GM12878 (cell line): ENCODE data around the gene APOBEC3H. TPM values are rescaled to one million over a fixed set of nuclear protein-coding genes. Genes with fewer than 3 reads are reported as not detected.

ENCODE experiments used
- BACH1 ChIP-seq: fragments of 450-650 bp; IDR thresholded peaks from 2 replicates; pipeline ENCODE4 v1.6.1; 2017; ENCODE audit warnings: mild to moderate bottlenecking, borderline replicate concordance
- CEBPB ChIP-seq, 2 experiments: fragments of 150-350 bp in 1 of 2; IDR thresholded peaks; 2 replicates each; pipeline ENCODE4 v1.6.1; 2012 to 2014; ENCODE audit warnings: low read depth in 2 of 2, low read length in 2 of 2, borderline replicate concordance in 1 of 2, inconsistent platforms in 1 of 2
- FOS ChIP-seq: IDR thresholded peaks from 3 replicates; pipeline ENCODE4 v1.6.1; 2011; ENCODE audit warnings: borderline replicate concordance; ENCODE audit not compliant: insufficient read length; ENCODE audit errors: extremely low read depth
- IKZF2 ChIP-seq, 2 experiments: fragments of 450-650 bp; IDR thresholded peaks; 2 replicates each; pipeline ENCODE4 v1.6.1; 2017; ENCODE audit warnings: mild to moderate bottlenecking in 2 of 2, moderate library complexity in 2 of 2
- NR2C2 ChIP-seq: IDR thresholded peaks from 2 replicates; pipeline ENCODE4 v1.6.1; 2011; ENCODE audit warnings: borderline replicate concordance, low read depth; ENCODE audit not compliant: control insufficient read depth, insufficient read length
- SMAD1 ChIP-seq: fragments of 450-650 bp; IDR thresholded peaks from 2 replicates; pipeline ENCODE4 v1.6.1; 2018; ENCODE audit warnings: mild to moderate bottlenecking, low read depth; ENCODE audit not compliant: partially characterized antibody
- SREBF2 ChIP-seq: IDR thresholded peaks from 2 replicates; pipeline ENCODE4 v1.6.1; 2012; ENCODE audit warnings: mild to moderate bottlenecking, low read length
- STAT3 ChIP-seq: IDR thresholded peaks from 2 replicates; pipeline ENCODE4 v1.6.1; 2011; ENCODE audit warnings: low read depth, low read length, improper control_type of control experiment
- SUZ12 ChIP-seq: fragments of 200-600 bp; sonication (generic); IDR thresholded peaks from one replicate; pipeline ENCODE4 v1.6.1; 2018; ENCODE audit warnings: antibody characterized with exemption, mild to moderate bottlenecking; ENCODE audit not compliant: unreplicated experiment
- TBL1XR1 ChIP-seq: IDR thresholded peaks from 2 replicates; pipeline ENCODE4 v1.6.1; 2012; ENCODE audit warnings: low read depth, low read length, improper control_type of control experiment
- polyA plus RNA-seq, 11 experiments: library from polyadenylated mRNA; depleted of rRNA in 4 of 11; unstranded in 6 of 11; stranded (reverse) in 5 of 11; fragments of >200 nt; fragmentation: Nextera tagmentation in 4 of 11; fragmentation: Illumina TruSeq in 1 of 11; extraction: Ambion mirVana in 4 of 11; extraction: Trizol in 1 of 11; gene quantifications; 1 replicate in 1 of 11; 2 replicates in 10 of 11; pipeline versions ENCODE4 v1.2.1 to v1.2.3, GENCODE V29; 2011 to 2016; ENCODE audit warnings: inconsistent platforms in 2 of 11, missing spikeins in 2 of 11, low read depth in 1 of 11
- total RNA-seq, 4 experiments: library from RNA; depleted of rRNA in 3 of 4; stranded (reverse); fragments of >200 nt in 3 of 4; fragmentation: Illumina TruSeq in 1 of 4; extraction: Trizol in 1 of 4; gene quantifications; 2 replicates each; pipeline versions ENCODE4 v1.2.1 to v1.2.3, GENCODE V29; 2013 to 2021
- TF ChIP-seq, protein P1 (sequence below): fragments of 450-650 bp; IDR thresholded peaks from 2 replicates; pipeline ENCODE4 v1.6.1; 2017; ENCODE audit warnings: borderline replicate concordance
- TF ChIP-seq, protein P2 (sequence below): fragments of 450-650 bp; IDR thresholded peaks from 2 replicates; pipeline ENCODE4 v1.6.1; 2016; ENCODE audit warnings: mild to moderate bottlenecking, moderate library complexity, borderline replicate concordance
- TF ChIP-seq, protein P3 (sequence below): fragments of 450-650 bp; conservative IDR thresholded peaks from 2 replicates; pipeline ENCODE4 v1.6.1; 2017; ENCODE audit warnings: mild to moderate bottlenecking, moderate library complexity
- TF ChIP-seq, protein P4 (sequence below): IDR thresholded peaks from 2 replicates; pipeline ENCODE4 v1.6.1; 2011; ENCODE audit warnings: borderline replicate concordance, low read depth, mild to moderate bottlenecking, moderate library complexity, mixed read lengths, low read length; ENCODE audit not compliant: insufficient read depth; ENCODE audit errors: extremely low read length
- TF ChIP-seq, protein P5 (sequence below): IDR thresholded peaks from 2 replicates; pipeline ENCODE4 v1.6.1; 2012; ENCODE audit warnings: improper control_type of control experiment, low read depth, low read length; ENCODE audit not compliant: insufficient replicate concordance

The APOBEC3H gene
- total and polyA plus RNA-seq, 10 of the 15 experiments (the other 5 are each of a cell fraction or from before 2014, with no cell fraction given): 7.5 to 23.0 (median 14.8) TPM

DNA sequence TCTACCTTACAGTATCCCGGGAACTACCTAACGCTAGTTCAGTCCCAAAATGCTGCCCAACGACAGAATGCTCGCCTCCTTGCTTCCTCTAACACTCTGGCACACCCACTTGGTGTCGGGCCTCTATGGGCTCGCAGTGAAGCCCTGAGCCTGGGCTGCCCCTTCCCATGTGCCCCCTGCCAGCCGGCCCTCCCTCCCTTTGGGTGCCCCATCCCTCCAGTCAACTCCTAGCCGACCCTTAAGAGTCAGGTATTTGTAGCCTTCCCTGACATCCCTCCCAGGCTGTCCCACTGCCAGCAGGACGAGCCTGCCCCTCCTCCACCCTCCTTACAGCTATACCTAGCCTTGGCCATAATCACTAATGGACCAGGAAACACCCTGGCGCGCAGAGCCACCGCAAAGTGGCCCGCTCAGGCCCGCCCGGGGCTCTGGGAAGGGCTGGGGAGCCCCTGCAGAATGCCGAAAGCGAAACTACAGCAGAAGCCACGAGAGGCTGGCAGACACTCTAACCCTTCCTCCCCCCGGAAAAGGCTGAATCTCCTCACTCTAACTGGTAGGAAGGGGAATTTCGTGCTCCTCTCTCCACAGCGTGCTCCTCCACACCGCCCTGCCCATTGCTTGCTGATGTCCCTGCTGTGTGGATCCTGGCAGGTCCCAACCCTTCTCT lies 47.2 kb downstream of the APOBEC3H start (continued):
- TF ChIP-seq SMAD1 (no peak), FOS (no peak), SREBF2 (no peak), SUZ12 (no peak), BACH1 (no peak), CEBPB (IDR thresholded peaks at IDR 0.05; ENCODE audit: borderline replicate concordance in 1 of 2, low read depth in 2 of 2, low read length in 2 of 2) (no peak), NR2C2 (no peak), STAT3 (no peak), IKZF2 (IDR thresholded peaks at IDR 0.05) (peak; percentile 62 to 74), TBL1XR1 (0 out of 2 replicates have a peak, but pooled peaks have one; percentile 65)
- TF ChIP-seq, protein P1, sequence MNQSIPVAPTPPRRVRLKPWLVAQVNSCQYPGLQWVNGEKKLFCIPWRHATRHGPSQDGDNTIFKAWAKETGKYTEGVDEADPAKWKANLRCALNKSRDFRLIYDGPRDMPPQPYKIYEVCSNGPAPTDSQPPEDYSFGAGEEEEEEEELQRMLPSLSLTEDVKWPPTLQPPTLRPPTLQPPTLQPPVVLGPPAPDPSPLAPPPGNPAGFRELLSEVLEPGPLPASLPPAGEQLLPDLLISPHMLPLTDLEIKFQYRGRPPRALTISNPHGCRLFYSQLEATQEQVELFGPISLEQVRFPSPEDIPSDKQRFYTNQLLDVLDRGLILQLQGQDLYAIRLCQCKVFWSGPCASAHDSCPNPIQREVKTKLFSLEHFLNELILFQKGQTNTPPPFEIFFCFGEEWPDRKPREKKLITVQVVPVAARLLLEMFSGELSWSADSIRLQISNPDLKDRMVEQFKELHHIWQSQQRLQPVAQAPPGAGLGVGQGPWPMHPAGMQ: no peak
- TF ChIP-seq, protein P2, sequence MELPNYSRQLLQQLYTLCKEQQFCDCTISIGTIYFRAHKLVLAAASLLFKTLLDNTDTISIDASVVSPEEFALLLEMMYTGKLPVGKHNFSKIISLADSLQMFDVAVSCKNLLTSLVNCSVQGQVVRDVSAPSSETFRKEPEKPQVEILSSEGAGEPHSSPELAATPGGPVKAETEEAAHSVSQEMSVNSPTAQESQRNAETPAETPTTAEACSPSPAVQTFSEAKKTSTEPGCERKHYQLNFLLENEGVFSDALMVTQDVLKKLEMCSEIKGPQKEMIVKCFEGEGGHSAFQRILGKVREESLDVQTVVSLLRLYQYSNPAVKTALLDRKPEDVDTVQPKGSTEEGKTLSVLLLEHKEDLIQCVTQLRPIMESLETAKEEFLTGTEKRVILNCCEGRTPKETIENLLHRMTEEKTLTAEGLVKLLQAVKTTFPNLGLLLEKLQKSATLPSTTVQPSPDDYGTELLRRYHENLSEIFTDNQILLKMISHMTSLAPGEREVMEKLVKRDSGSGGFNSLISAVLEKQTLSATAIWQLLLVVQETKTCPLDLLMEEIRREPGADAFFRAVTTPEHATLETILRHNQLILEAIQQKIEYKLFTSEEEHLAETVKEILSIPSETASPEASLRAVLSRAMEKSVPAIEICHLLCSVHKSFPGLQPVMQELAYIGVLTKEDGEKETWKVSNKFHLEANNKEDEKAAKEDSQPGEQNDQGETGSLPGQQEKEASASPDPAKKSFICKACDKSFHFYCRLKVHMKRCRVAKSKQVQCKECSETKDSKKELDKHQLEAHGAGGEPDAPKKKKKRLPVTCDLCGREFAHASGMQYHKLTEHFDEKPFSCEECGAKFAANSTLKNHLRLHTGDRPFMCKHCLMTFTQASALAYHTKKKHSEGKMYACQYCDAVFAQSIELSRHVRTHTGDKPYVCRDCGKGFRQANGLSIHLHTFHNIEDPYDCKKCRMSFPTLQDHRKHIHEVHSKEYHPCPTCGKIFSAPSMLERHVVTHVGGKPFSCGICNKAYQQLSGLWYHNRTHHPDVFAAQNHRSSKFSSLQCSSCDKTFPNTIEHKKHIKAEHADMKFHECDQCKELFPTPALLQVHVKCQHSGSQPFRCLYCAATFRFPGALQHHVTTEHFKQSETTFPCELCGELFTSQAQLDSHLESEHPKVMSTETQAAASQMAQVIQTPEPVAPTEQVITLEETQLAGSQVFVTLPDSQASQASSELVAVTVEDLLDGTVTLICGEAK: no peak
- TF ChIP-seq, protein P3, sequence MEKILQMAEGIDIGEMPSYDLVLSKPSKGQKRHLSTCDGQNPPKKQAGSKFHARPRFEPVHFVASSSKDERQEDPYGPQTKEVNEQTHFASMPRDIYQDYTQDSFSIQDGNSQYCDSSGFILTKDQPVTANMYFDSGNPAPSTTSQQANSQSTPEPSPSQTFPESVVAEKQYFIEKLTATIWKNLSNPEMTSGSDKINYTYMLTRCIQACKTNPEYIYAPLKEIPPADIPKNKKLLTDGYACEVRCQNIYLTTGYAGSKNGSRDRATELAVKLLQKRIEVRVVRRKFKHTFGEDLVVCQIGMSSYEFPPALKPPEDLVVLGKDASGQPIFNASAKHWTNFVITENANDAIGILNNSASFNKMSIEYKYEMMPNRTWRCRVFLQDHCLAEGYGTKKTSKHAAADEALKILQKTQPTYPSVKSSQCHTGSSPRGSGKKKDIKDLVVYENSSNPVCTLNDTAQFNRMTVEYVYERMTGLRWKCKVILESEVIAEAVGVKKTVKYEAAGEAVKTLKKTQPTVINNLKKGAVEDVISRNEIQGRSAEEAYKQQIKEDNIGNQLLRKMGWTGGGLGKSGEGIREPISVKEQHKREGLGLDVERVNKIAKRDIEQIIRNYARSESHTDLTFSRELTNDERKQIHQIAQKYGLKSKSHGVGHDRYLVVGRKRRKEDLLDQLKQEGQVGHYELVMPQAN: no peak
- TF ChIP-seq, protein P4, sequence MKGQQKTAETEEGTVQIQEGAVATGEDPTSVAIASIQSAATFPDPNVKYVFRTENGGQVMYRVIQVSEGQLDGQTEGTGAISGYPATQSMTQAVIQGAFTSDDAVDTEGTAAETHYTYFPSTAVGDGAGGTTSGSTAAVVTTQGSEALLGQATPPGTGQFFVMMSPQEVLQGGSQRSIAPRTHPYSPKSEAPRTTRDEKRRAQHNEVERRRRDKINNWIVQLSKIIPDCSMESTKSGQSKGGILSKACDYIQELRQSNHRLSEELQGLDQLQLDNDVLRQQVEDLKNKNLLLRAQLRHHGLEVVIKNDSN: no peak
- TF ChIP-seq, protein P5, sequence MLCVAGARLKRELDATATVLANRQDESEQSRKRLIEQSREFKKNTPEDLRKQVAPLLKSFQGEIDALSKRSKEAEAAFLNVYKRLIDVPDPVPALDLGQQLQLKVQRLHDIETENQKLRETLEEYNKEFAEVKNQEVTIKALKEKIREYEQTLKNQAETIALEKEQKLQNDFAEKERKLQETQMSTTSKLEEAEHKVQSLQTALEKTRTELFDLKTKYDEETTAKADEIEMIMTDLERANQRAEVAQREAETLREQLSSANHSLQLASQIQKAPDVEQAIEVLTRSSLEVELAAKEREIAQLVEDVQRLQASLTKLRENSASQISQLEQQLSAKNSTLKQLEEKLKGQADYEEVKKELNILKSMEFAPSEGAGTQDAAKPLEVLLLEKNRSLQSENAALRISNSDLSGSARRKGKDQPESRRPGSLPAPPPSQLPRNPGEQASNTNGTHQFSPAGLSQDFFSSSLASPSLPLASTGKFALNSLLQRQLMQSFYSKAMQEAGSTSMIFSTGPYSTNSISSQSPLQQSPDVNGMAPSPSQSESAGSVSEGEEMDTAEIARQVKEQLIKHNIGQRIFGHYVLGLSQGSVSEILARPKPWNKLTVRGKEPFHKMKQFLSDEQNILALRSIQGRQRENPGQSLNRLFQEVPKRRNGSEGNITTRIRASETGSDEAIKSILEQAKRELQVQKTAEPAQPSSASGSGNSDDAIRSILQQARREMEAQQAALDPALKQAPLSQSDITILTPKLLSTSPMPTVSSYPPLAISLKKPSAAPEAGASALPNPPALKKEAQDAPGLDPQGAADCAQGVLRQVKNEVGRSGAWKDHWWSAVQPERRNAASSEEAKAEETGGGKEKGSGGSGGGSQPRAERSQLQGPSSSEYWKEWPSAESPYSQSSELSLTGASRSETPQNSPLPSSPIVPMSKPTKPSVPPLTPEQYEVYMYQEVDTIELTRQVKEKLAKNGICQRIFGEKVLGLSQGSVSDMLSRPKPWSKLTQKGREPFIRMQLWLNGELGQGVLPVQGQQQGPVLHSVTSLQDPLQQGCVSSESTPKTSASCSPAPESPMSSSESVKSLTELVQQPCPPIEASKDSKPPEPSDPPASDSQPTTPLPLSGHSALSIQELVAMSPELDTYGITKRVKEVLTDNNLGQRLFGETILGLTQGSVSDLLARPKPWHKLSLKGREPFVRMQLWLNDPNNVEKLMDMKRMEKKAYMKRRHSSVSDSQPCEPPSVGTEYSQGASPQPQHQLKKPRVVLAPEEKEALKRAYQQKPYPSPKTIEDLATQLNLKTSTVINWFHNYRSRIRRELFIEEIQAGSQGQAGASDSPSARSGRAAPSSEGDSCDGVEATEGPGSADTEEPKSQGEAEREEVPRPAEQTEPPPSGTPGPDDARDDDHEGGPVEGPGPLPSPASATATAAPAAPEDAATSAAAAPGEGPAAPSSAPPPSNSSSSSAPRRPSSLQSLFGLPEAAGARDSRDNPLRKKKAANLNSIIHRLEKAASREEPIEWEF: no peak
